K562 (cell line): ENCODE measurements around the gene DIRAS1. TPM values are rescaled to one million over a fixed set of nuclear protein-coding genes. Genes with fewer than 3 reads are reported as not detected.

ENCODE experiments used
- ATF4 ChIP-seq: fragments of 450-650 bp; formaldehyde crosslinking; IDR thresholded peaks from 2 replicates; pipeline ENCODE4 v1.4.0; 2022; ENCODE audit warnings: mild to moderate bottlenecking, moderate library complexity
- BRF2 ChIP-seq: IDR thresholded peaks from 3 replicates; pipeline ENCODE4 v1.6.1; 2011; ENCODE audit warnings: borderline replicate concordance, mild to moderate bottlenecking; ENCODE audit not compliant: insufficient read length, insufficient read depth
- CAMTA2 ChIP-seq: fragments of 250-450 bp; sonication (Bioruptor Pico); conservative IDR thresholded peaks from 2 replicates; pipeline ENCODE4 v1.5.1; 2022
- CBX3 ChIP-seq, 2 experiments: IDR thresholded peaks; 1 replicate in 1 of 2; 2 replicates in 1 of 2; pipeline ENCODE4 v1.6.1; 2012; ENCODE audit warnings: inconsistent platforms in 2 of 2, low read length in 2 of 2, borderline replicate concordance in 1 of 2, control low read depth in 1 of 2
- CCAR2 ChIP-seq: fragments of 200-400 bp; formaldehyde crosslinking; IDR thresholded peaks from 2 replicates; pipeline ENCODE4 v1.6.1; 2017; ENCODE audit warnings: mild to moderate bottlenecking, low read depth, low read length
- FOXA3 ChIP-seq, 2 experiments: fragments of 450-650 bp in 1 of 2; sonication (generic) in 1 of 2; formaldehyde crosslinking; IDR thresholded peaks in 1 of 2; conservative IDR thresholded peaks in 1 of 2; 2 replicates each; pipeline versions ENCODE4 v1.4.0 to v1.8.0; 2020 to 2022; ENCODE audit warnings: mild to moderate bottlenecking in 2 of 2, missing genetic modification reagents in 1 of 2
- IRF9 ChIP-seq: fragments of 450-650 bp; IDR thresholded peaks from 2 replicates; pipeline ENCODE4 v1.6.1; 2016; ENCODE audit warnings: missing biosample characterization, missing genetic modification characterization
- KDM1A ChIP-seq, 2 experiments: fragments of 450-650 bp; IDR thresholded peaks; 2 replicates each; pipeline ENCODE4 v1.6.1; 2016; ENCODE audit warnings: mild to moderate bottlenecking in 2 of 2
- KDM5B ChIP-seq: fragments of 200-600 bp; sonication (generic); IDR thresholded peaks from 2 replicates; pipeline ENCODE4 v1.6.1; 2012; ENCODE audit warnings: low read depth, mild to moderate bottlenecking, moderate library complexity, low read length, control low read depth, inconsistent platforms; ENCODE audit not compliant: insufficient replicate concordance
- KLF1 ChIP-seq: fragments of 450-650 bp; IDR thresholded peaks from 2 replicates; pipeline ENCODE4 v1.6.1; 2016; ENCODE audit warnings: missing genetic modification characterization, missing compliant biosample characterization
- MED1 ChIP-seq: sonication (generic); formaldehyde crosslinking; IDR thresholded peaks from 2 replicates; pipeline ENCODE4 v1.8.1; 2023; ENCODE audit warnings: missing genetic modification reagents, borderline replicate concordance
- MTA1 ChIP-seq: fragments of 450-650 bp; IDR thresholded peaks from 2 replicates; pipeline ENCODE4 v1.6.1; 2017; ENCODE audit warnings: borderline replicate concordance
- PKNOX1 ChIP-seq: fragments of 450-650 bp; IDR thresholded peaks from 2 replicates; pipeline ENCODE4 v1.6.1; 2016
- SAFB2 ChIP-seq: fragments of 200-400 bp; formaldehyde crosslinking; IDR thresholded peaks from 2 replicates; pipeline ENCODE4 v1.6.1; 2018; ENCODE audit warnings: borderline replicate concordance, low read length, low read depth, moderate library complexity; ENCODE audit not compliant: severe bottlenecking
- SMARCA4 ChIP-seq: fragments of 450-650 bp; IDR thresholded peaks from 2 replicates; pipeline ENCODE4 v1.6.1; 2016
- TRIM25 ChIP-seq: fragments of 450-650 bp; IDR thresholded peaks from 2 replicates; pipeline ENCODE4 v1.7.0; 2016; ENCODE audit warnings: borderline replicate concordance
- U2AF2 ChIP-seq: fragments of 200-400 bp; formaldehyde crosslinking; optimal IDR thresholded peaks from 2 replicates; pipeline ENCODE3; 2017; ENCODE audit warnings: low read depth, mild to moderate bottlenecking, low read length
- WHSC1 ChIP-seq: IDR thresholded peaks from one replicate; pipeline ENCODE4 v1.6.1; 2012; ENCODE audit warnings: low read length, control low read depth, inconsistent platforms
- XRCC5 ChIP-seq: fragments of 200-400 bp; formaldehyde crosslinking; IDR thresholded peaks from 2 replicates; pipeline ENCODE4 v1.6.1; 2017; ENCODE audit warnings: low read depth, mild to moderate bottlenecking, low read length
- ZBTB33 ChIP-seq: sonication (generic); formaldehyde crosslinking; IDR thresholded peaks from 2 replicates; pipeline ENCODE4 v1.8.1; 2023; ENCODE audit warnings: mild to moderate bottlenecking, missing genetic modification reagents
- polyA plus RNA-seq, 8 experiments: library from polyadenylated mRNA; depleted of rRNA in 4 of 8; stranded (reverse) in 5 of 8; unstranded in 3 of 8; fragments of >200 nt; fragmentation: Nextera tagmentation in 2 of 8; fragmentation: Illumina TruSeq in 1 of 8; extraction: Ambion mirVana in 2 of 8; extraction: Trizol in 1 of 8; gene quantifications; 2 replicates each; pipeline versions ENCODE4 v1.2.1 to v1.2.3, GENCODE V29; 2011 to 2014; ENCODE audit warnings: inconsistent platforms in 1 of 8, missing spikeins in 1 of 8
- total RNA-seq, 7 experiments: library from RNA; depleted of rRNA in 6 of 7; stranded (reverse); fragments of >200 nt in 6 of 7; fragmentation: Illumina TruSeq in 2 of 7; extraction: Trizol in 2 of 7; gene quantifications; 2 replicates each; pipeline versions ENCODE4 v1.2.1 to v1.2.3, GENCODE V29; 2011 to 2021; ENCODE audit warnings: low replicate concordance in 1 of 7

Gene DIRAS1
- total and polyA plus RNA-seq, 9 of the 15 experiments (the other 6 are each of a cell fraction or from before 2014, with no cell fraction given), result 0.11 to 12.0 (median 2.9) TPM

GRCh38 chr19:2736550-2737190, 15.5 kb upstream of the DIRAS1 start (continued):
- TF ChIP-seq BRF2 (no peak), IRF9 (tag) (0 out of 2 replicates have a peak, but pooled peaks have one; percentile 26), ATF4 (CRISPR knock-in tag) (no peak), ZBTB33 (no peak), MTA1 (no peak), SAFB2 (no peak), WHSC1 (no peak), KLF1 (tag) (no peak), MED1 (CRISPR knock-in tag) (no peak), CCAR2 (no peak), FOXA3 (CRISPR knock-in tag; conservative IDR thresholded peaks at IDR 0.05 in 1 of 2, IDR thresholded peaks at IDR 0.05 in 1 of 2) (no peak), CAMTA2 (CRISPR knock-in tag) (no peak), PKNOX1 (no peak), CBX3 (IDR thresholded peaks at IDR 0.05; ENCODE audit: borderline replicate concordance in 1 of 2, low read length in 2 of 2) (no peak), KDM5B (no peak), KDM1A (IDR thresholded peaks at IDR 0.05) (peak in 1 of 2 experiments; percentile 36; a peak in 1 of 4 replicates), XRCC5 (no peak), TRIM25 (no peak), U2AF2 (no peak), SMARCA4 (no peak)
- TF ChIP-seq, all 486 proteins: peak for 9
